Measurements from ENCODE around the gene ATG10.

GRCh38 chr5:81989204-81989603 is 17.4 kb downstream of the ATG10 start:
- TF ChIP-seq CTCF (IDR thresholded peaks at IDR 0.05) (no peak), POLR2A (IDR thresholded peaks at IDR 0.05) (no peak)

Measured in uterus (tissue), 2 donors.